GM12878 (cell line): ENCODE measurements around the gene HBB. TPM values are rescaled to one million over a fixed set of nuclear protein-coding genes. Genes with fewer than 3 reads are reported as not detected.

ENCODE experiments used
- ATAC-seq: fragments of 200-7000 bp; cut with Tn5 transposase; 3 replicates; pipeline ENCODE4 v1.9.1; 2020; ENCODE audit warnings: mild to moderate bottlenecking, moderate library complexity
- BruUV-seq: library from RNA; stranded (reverse); fragments of 400-500 nt; replicated peaks from 2 replicates; lab custom pipeline; 2021; lab: Mats Ljungman, UMichigan
- CTCF ChIA-PET: fragments of 300-600 bp; sonication (Branson Sonifier 250); formaldehyde crosslinking; extraction: SDS; loops from one replicate; lab custom pipeline; 2021; ENCODE audit warnings: inconsistent platforms; lab: Yijun Ruan, JAX
- POLR2A ChIA-PET: fragments of 350-600 bp; formaldehyde crosslinking; extraction: SDS; loops from one replicate; lab custom pipeline; 2021; ENCODE audit warnings: inconsistent platforms; lab: Charles Lee
- RAD21 ChIA-PET: fragments of 300-600 bp; sonication (Branson Sonifier 250); formaldehyde crosslinking; loops from one replicate; lab custom pipeline; 2023; ENCODE audit warnings: antibody characterized with exemption; ENCODE audit not compliant: unreplicated experiment; lab: Charles Lee
- SMC1A ChIA-PET: fragments of 300-600 bp; sonication (Branson Sonifier 250); formaldehyde crosslinking; loops from one replicate; lab custom pipeline; 2023; ENCODE audit not compliant: unreplicated experiment, uncharacterized antibody; lab: Charles Lee
- DNase-seq: peaks from one replicate; pipeline ENCODE4 v3.0.0-alpha.2; 2011; ENCODE audit warnings: low read depth, low spot score
- FAIRE-seq: peaks from 3 replicates; lab custom pipeline; 2011; peaks lifted over from hg19 to GRCh38; lab: Jason Lieb, UNC
- H2AFZ ChIP-seq: 2 replicates; pipeline ENCODE4 v1.6.0; 2011; ENCODE audit warnings: low read depth, low read length, control low read depth; ENCODE audit not compliant: control insufficient read depth
- H3K27ac ChIP-seq: 2 replicates; pipeline ENCODE4 v1.5.1; 2011; ENCODE audit warnings: control low read depth; ENCODE audit not compliant: control insufficient read depth, insufficient read depth
- H3K27me3 ChIP-seq, 2 experiments: replicated peaks in 1 of 2; 2 replicates each; pipeline versions ENCODE4 v1.6.0 to v1.6.1; 2011; ENCODE audit warnings: low read length in 1 of 2; ENCODE audit not compliant: control insufficient read depth in 2 of 2, insufficient read depth in 2 of 2
- H3K36me3 ChIP-seq, 2 experiments: 2 replicates each; pipeline ENCODE4 v1.5.1; 2011; ENCODE audit warnings: low read length in 1 of 2; ENCODE audit not compliant: control insufficient read depth in 2 of 2, insufficient read depth in 2 of 2
- H3K4me1 ChIP-seq: 2 replicates; pipeline ENCODE4 v1.6.1; 2011; ENCODE audit warnings: mild to moderate bottlenecking, low read length, moderate library complexity, mixed read lengths; ENCODE audit not compliant: control insufficient read depth, insufficient read depth
- H3K4me2 ChIP-seq: 2 replicates; pipeline ENCODE4 v1.6.0; 2011; ENCODE audit warnings: control low read depth; ENCODE audit not compliant: control insufficient read depth, insufficient read depth
- H3K4me3 ChIP-seq: fragments of 200-600 bp; sonication (generic); 2 replicates; pipeline ENCODE4 v1.5.1; 2016
- H3K79me2 ChIP-seq: 2 replicates; pipeline ENCODE4 v1.6.0; 2011; ENCODE audit warnings: low read length; ENCODE audit not compliant: control insufficient read depth, insufficient read depth
- H3K9ac ChIP-seq: 2 replicates; pipeline ENCODE4 v1.8.0; 2011; ENCODE audit warnings: low read length, control low read depth, mixed read lengths; ENCODE audit not compliant: control insufficient read depth, insufficient read depth
- H3K9me3 ChIP-seq: replicated peaks from 3 replicates; pipeline ENCODE4 v1.5.1; 2011; ENCODE audit warnings: mild to moderate bottlenecking, low read length; ENCODE audit not compliant: control insufficient read depth, insufficient read depth
- H4K20me1 ChIP-seq: 2 replicates; pipeline ENCODE4 v1.6.0; 2011; ENCODE audit not compliant: control insufficient read depth, insufficient read depth
- ASH2L ChIP-seq: fragments of 300-600, 200-600 bp; sonication (generic); IDR thresholded peaks from 2 replicates; pipeline ENCODE4 v1.6.1; 2017; ENCODE audit warnings: low read depth, mild to moderate bottlenecking, borderline replicate concordance
- CBFB ChIP-seq: IDR thresholded peaks from 2 replicates; pipeline ENCODE4 v1.6.1; 2016; ENCODE audit warnings: antibody characterized with exemption, low read depth
- CREB1 ChIP-seq: IDR thresholded peaks from 2 replicates; pipeline ENCODE4 v1.6.1; 2012; ENCODE audit warnings: low read depth, mild to moderate bottlenecking, inconsistent platforms
- E4F1 ChIP-seq: fragments of 450-650 bp; IDR thresholded peaks from 2 replicates; pipeline ENCODE4 v1.6.1; 2018; ENCODE audit warnings: borderline replicate concordance, mild to moderate bottlenecking; ENCODE audit not compliant: partially characterized antibody
- ETV6 ChIP-seq, 2 experiments: fragments of 450-650 bp in 1 of 2; IDR thresholded peaks in 1 of 2; conservative IDR thresholded peaks in 1 of 2; 2 replicates each; pipeline ENCODE4 v1.6.1; 2014; ENCODE audit warnings: antibody characterized with exemption in 1 of 2, borderline replicate concordance in 1 of 2, low read depth in 1 of 2, mild to moderate bottlenecking in 1 of 2, moderate library complexity in 1 of 2
- EZH2 ChIP-seq: IDR thresholded peaks from 2 replicates; pipeline ENCODE4 v1.6.1; 2012; ENCODE audit warnings: low read depth, mild to moderate bottlenecking, control low read depth, inconsistent platforms, low read length, borderline replicate concordance; ENCODE audit not compliant: control insufficient read depth
- FOS ChIP-seq: IDR thresholded peaks from 3 replicates; pipeline ENCODE4 v1.6.1; 2011; ENCODE audit warnings: borderline replicate concordance; ENCODE audit not compliant: insufficient read length; ENCODE audit errors: extremely low read depth
- JUNB ChIP-seq: IDR thresholded peaks from 2 replicates; pipeline ENCODE4 v1.6.1; 2016; ENCODE audit warnings: antibody characterized with exemption, mild to moderate bottlenecking
- PML ChIP-seq: IDR thresholded peaks from 2 replicates; pipeline ENCODE4 v1.6.1; 2012; ENCODE audit warnings: low read length, inconsistent platforms
- RELB ChIP-seq: fragments of 450-650 bp; IDR thresholded peaks from 2 replicates; pipeline ENCODE4 v1.6.1; 2017; ENCODE audit warnings: low read depth, mild to moderate bottlenecking, moderate library complexity
- RUNX3 ChIP-seq: IDR thresholded peaks from 2 replicates; pipeline ENCODE4 v1.6.1; 2012; ENCODE audit warnings: low read length, inconsistent platforms
- STAT3 ChIP-seq: IDR thresholded peaks from 2 replicates; pipeline ENCODE4 v1.6.1; 2011; ENCODE audit warnings: low read depth, low read length, improper control_type of control experiment
- TCF12 ChIP-seq: IDR thresholded peaks from 2 replicates; pipeline ENCODE4 v1.6.1; 2011; ENCODE audit warnings: low read depth, mild to moderate bottlenecking, low read length
- WGBS: methylation state at CpG from one replicate; pipeline ENCODE4 v1.1.6; 2016; ENCODE audit warnings: low lambda C conversion rate; ENCODE audit not compliant: insufficient replicate concordance, insufficient coverage; ENCODE audit errors: missing lambda C conversion rate; 5-methylcytosine and 5-hydroxymethylcytosine counted together
- in situ Hi-C: fragments of 300-500 bp; cut with MboI; formaldehyde crosslinking; loops from 9 replicates; pipeline ENCODE4 v1.14.3; 2018; ENCODE audit warnings: mixed read lengths
- intact Hi-C: fragments of 100-400 bp; cut with micrococcal nuclease; formaldehyde crosslinking; loops from one replicate; pipeline ENCODE4 v1.14.2; 2022; ENCODE audit not compliant: unreplicated experiment
- polyA plus RNA-seq, 11 experiments: library from polyadenylated mRNA; depleted of rRNA in 4 of 11; unstranded in 6 of 11; stranded (reverse) in 5 of 11; fragments of >200 nt; fragmentation: Nextera tagmentation in 4 of 11; fragmentation: Illumina TruSeq in 1 of 11; extraction: Ambion mirVana in 4 of 11; extraction: Trizol in 1 of 11; gene quantifications; 1 replicate in 1 of 11; 2 replicates in 10 of 11; pipeline versions ENCODE4 v1.2.1 to v1.2.3, GENCODE V29; 2011 to 2016; ENCODE audit warnings: inconsistent platforms in 2 of 11, missing spikeins in 2 of 11, low read depth in 1 of 11
- total RNA-seq, 4 experiments: library from RNA; depleted of rRNA in 3 of 4; stranded (reverse); fragments of >200 nt in 3 of 4; fragmentation: Illumina TruSeq in 1 of 4; extraction: Trizol in 1 of 4; gene quantifications; 2 replicates each; pipeline versions ENCODE4 v1.2.1 to v1.2.3, GENCODE V29; 2013 to 2021

HBB gene
- total and polyA plus RNA-seq, 10 of the 15 experiments (the other 5 are each of a cell fraction or from before 2014, with no cell fraction given) = 0.36 TPM; not detected in 9

GRCh38 chr11:5241458-5241857, 14.6 kb upstream of the HBB start:
- WGBS = 24% methylated on average over 3 of the region's 3 CpGs
- DNase-seq (no peak), ATAC-seq (no peak), FAIRE-seq (no peak)
- H3K9ac ChIP-seq = no peak overlapping the region
- BruUV-seq = no TSS peak
- no peaks in the 10 kb centered on the region for H3K79me2 ChIP-seq
- SMC1A ChIA-PET = interaction anchor here (1.0 kb wide), 1 partner anchor 49 kb away, joined by 4 read pairs; no protein-coding TSS in a partner anchor
- H2AFZ ChIP-seq = no peak overlapping the region
- H3K9me3 ChIP-seq = no peaks in the 10 kb centered on the region
- no peaks in the 10 kb centered on the region for H3K36me3 ChIP-seq
- in situ Hi-C loops (no loop called here), intact Hi-C loops (no loop called here)
- no peak for TF ChIP-seq CREB1
- TF ChIP-seq ETV6 (conservative IDR thresholded peaks at IDR 0.05 in 1 of 2, IDR thresholded peaks at IDR 0.05 in 1 of 2; ENCODE audit: borderline replicate concordance in 1 of 2, low read depth in 1 of 2) = no peak
- no peak for TF ChIP-seq FOS
- no peak for TF ChIP-seq CBFB
- TF ChIP-seq PML = no peak
- no peak for TF ChIP-seq EZH2
- TF ChIP-seq RUNX3 = no peak
- no peak for TF ChIP-seq JUNB
- no peak for TF ChIP-seq E4F1
- TF ChIP-seq RELB = no peak
- no peak for TF ChIP-seq STAT3
- TF ChIP-seq ASH2L = no peak
- no peak for TF ChIP-seq TCF12
- CTCF ChIA-PET = interaction anchor here (1.4 kb wide), 1 partner anchor 40 kb away, joined by 4 read pairs; the partner anchor contains the start of gene OR51V1
- no peaks in the 10 kb centered on the region for H3K4me1 ChIP-seq
- RAD21 ChIA-PET = no interaction called here
- H3K27ac ChIP-seq = no peak overlapping the region
- H3K4me2 ChIP-seq = no peak overlapping the region
- H3K27me3 ChIP-seq = no peaks in the 10 kb centered on the region; a peak in 1 of 4 replicates
- POLR2A ChIA-PET = no interaction called here
- H3K4me3 ChIP-seq = no peak overlapping the region
- no peaks in the 10 kb centered on the region for H4K20me1 ChIP-seq
